Measurements from ENCODE around the gene SNAPC1. TPM values are rescaled to one million over a fixed set of nuclear protein-coding genes. Genes with fewer than 3 reads are reported as not detected.
"Not testable (repeated sequence)": the region's sequence is repeated elsewhere in the genome, so short reads cannot be mapped to it uniquely, and the experiment has no call there.

SNAPC1 gene
- polyA plus RNA-seq, 3 donors = 2.1 to 3.2 (median 2.9) TPM

GRCh38 chr14:61744238-61744637 is 18.0 kb upstream of the SNAPC1 start:
- Histone ChIP-seq H3K4me3 (replicated peaks in 1 of 3; ENCODE audit: low read depth in 2 of 3, low read length in 3 of 3) (no peak overlapping the region), H4K20me1 (ENCODE audit: insufficient read depth, low read length) (peaks cover 35% of the 10 kb centered on the region), H3K27me3 (ENCODE audit: control insufficient read depth in 2 of 2, insufficient read depth in 2 of 2, low read length in 2 of 2) (no peaks in the 10 kb centered on the region), H3K36me3 (replicated peaks in 1 of 2; ENCODE audit: control insufficient read depth in 1 of 2, insufficient read depth in 2 of 2, low read length in 2 of 2) (peaks cover 69 to 93% of the 10 kb centered on the region in 2 donors), H3K4me2 (replicated peaks; ENCODE audit: extremely low read depth, low read length, poor library complexity, severe bottlenecking) (no peak overlapping the region), H3K27ac (ENCODE audit: low read depth in 1 of 2, low read length in 2 of 2) (no peak overlapping the region), H3K9me3 (replicated peaks in 1 of 2; ENCODE audit: control insufficient read depth in 1 of 2, insufficient read depth in 1 of 2, low read length in 2 of 2) (no peaks in the 10 kb centered on the region), H3K4me1 (ENCODE audit: control insufficient read depth in 1 of 2, insufficient read depth in 2 of 2, low read length in 2 of 2) (peaks cover 5 to 7% of the 10 kb centered on the region in 2 donors), H3K9ac (ENCODE audit: insufficient read depth, low read length, poor library complexity, severe bottlenecking) (no peak overlapping the region), H2AFZ (ENCODE audit: insufficient read depth, low read depth, low read length, poor library complexity, severe bottlenecking) (no peak overlapping the region), H3K79me2 (ENCODE audit: insufficient read depth, low read length) (peaks cover 7% of the 10 kb centered on the region)
- Mint-ChIP-seq H3K4me1 (peaks cover 11% of the 10 kb centered on the region), H3K27me3 (ENCODE audit: low read depth in 3 of 3) (no peaks in the 10 kb centered on the region), H3K27ac (no peak overlapping the region), H3K4me3 (no peak overlapping the region), H3K36me3 (peaks cover 67 to 88% of the 10 kb centered on the region in 2 donors), H3K9me3 (no peaks in the 10 kb centered on the region)
- DNase-seq = no peak
- intact Hi-C loops (cut with micrococcal nuclease) = no loop called here
- TF ChIP-seq, protein P1, sequence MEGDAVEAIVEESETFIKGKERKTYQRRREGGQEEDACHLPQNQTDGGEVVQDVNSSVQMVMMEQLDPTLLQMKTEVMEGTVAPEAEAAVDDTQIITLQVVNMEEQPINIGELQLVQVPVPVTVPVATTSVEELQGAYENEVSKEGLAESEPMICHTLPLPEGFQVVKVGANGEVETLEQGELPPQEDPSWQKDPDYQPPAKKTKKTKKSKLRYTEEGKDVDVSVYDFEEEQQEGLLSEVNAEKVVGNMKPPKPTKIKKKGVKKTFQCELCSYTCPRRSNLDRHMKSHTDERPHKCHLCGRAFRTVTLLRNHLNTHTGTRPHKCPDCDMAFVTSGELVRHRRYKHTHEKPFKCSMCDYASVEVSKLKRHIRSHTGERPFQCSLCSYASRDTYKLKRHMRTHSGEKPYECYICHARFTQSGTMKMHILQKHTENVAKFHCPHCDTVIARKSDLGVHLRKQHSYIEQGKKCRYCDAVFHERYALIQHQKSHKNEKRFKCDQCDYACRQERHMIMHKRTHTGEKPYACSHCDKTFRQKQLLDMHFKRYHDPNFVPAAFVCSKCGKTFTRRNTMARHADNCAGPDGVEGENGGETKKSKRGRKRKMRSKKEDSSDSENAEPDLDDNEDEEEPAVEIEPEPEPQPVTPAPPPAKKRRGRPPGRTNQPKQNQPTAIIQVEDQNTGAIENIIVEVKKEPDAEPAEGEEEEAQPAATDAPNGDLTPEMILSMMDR (IDR thresholded peaks at IDR 0.05) = no peak
- WGBS (ENCODE audit: insufficient coverage) = no CpG with 5 or more reads among the region's 5 CpGs

DNA sequence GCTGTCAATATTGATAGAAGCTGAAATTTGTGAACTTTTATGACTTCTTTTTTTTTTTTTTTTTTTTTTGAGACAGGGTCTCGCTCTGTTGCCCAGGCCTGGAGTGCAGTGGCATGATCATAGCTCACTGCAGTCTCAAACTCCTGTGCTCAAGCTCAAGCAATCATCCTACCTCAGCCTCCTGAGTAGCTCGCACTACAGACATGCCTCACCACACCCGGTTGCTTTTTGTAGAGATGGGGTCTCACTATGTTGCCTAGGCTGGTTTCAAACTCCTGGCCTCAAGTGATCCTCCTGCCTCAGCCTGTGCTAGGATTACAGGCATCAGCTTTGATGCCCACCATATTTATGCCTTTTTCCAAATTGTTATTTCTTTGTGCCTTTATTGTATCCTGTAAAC is 15.9 kb upstream of the SNAPC1 start:
- 100% methylated on average over 2 of the region's 3 CpGs for WGBS (ENCODE audit: insufficient coverage)
- H3K9me3 Mint-ChIP-seq; H3K9ac ChIP-seq (ENCODE audit: insufficient read depth, low read length, poor library complexity, severe bottlenecking); H3K27me3 Mint-ChIP-seq (ENCODE audit: low read depth in 3 of 3); H2AFZ ChIP-seq (ENCODE audit: insufficient read depth, low read depth, low read length, poor library complexity, severe bottlenecking); intact Hi-C loops (cut with micrococcal nuclease); H3K4me3 ChIP-seq (replicated peaks in 1 of 3; ENCODE audit: low read depth in 2 of 3, low read length in 3 of 3); H3K9me3 ChIP-seq (replicated peaks in 1 of 2; ENCODE audit: control insufficient read depth in 1 of 2, insufficient read depth in 1 of 2, low read length in 2 of 2); H3K4me2 ChIP-seq (replicated peaks; ENCODE audit: extremely low read depth, low read length, poor library complexity, severe bottlenecking); DNase-seq; H3K27ac ChIP-seq (ENCODE audit: low read depth in 1 of 2, low read length in 2 of 2); H3K27me3 ChIP-seq (ENCODE audit: control insufficient read depth in 2 of 2, insufficient read depth in 2 of 2, low read length in 2 of 2); H3K79me2 ChIP-seq (ENCODE audit: insufficient read depth, low read length); H3K4me3 Mint-ChIP-seq: not testable (repeated sequence)
- Histone ChIP-seq H3K4me1 (ENCODE audit: control insufficient read depth in 1 of 2, insufficient read depth in 2 of 2, low read length in 2 of 2) (peaks cover 17 to 28% of the 10 kb centered on the region in 2 donors), H4K20me1 (ENCODE audit: insufficient read depth, low read length) (peaks cover 23% of the 10 kb centered on the region), H3K36me3 (replicated peaks in 1 of 2; ENCODE audit: control insufficient read depth in 1 of 2, insufficient read depth in 2 of 2, low read length in 2 of 2) (peaks cover 51 to 72% of the 10 kb centered on the region in 2 donors)
- H3K4me1 Mint-ChIP-seq = peaks cover 21% of the 10 kb centered on the region
- peak overlapping the region in 1 of 7 donors; percentile 10 for H3K27ac Mint-ChIP-seq
- H3K36me3 Mint-ChIP-seq = peaks cover 52 to 68% of the 10 kb centered on the region in 2 donors

All from CD14-positive monocyte (primary cell).